Nephron progenitor cell (in vitro differentiated cells): ENCODE data around the gene COX17.
"Not testable (repeated sequence)": the region's sequence is repeated elsewhere in the genome, so short reads cannot be mapped to it uniquely, and the experiment has no call there.

ENCODE experiments used
- DNase-seq: peaks from one replicate; pipeline ENCODE4 v3.0.0; 2021
- H3K27ac Mint-ChIP-seq: 2 replicates; pipeline ENCODE4 v1.8.0; 2021; ENCODE audit warnings: mild to moderate bottlenecking, moderate library complexity, mixed read lengths
- H3K27me3 Mint-ChIP-seq: 2 replicates; pipeline ENCODE4 v1.8.0; 2021; ENCODE audit warnings: mild to moderate bottlenecking, low read depth, mixed read lengths; ENCODE audit not compliant: poor library complexity
- H3K36me3 Mint-ChIP-seq: 2 replicates; pipeline ENCODE4 v1.8.0; 2021; ENCODE audit warnings: low read depth, mixed read lengths
- H3K4me1 Mint-ChIP-seq: 2 replicates; pipeline ENCODE4 v1.8.0; 2021; ENCODE audit warnings: mixed read lengths
- H3K4me3 Mint-ChIP-seq: 2 replicates; pipeline ENCODE4 v1.8.0; 2021; ENCODE audit warnings: mild to moderate bottlenecking, moderate library complexity, mixed read lengths
- H3K9me3 Mint-ChIP-seq: 2 replicates; pipeline ENCODE4 v1.8.0; 2021; ENCODE audit warnings: mild to moderate bottlenecking, moderate library complexity, mixed read lengths
- TF ChIP-seq, protein P1 (sequence below): fragments of 200-600 bp; sonication (generic); IDR thresholded peaks from 2 replicates; pipeline ENCODE4 v1.5.0; 2021; ENCODE audit warnings: antibody characterized with exemption

The COX17 gene

GRCh38 chr3:119695480-119695879 is 18.3 kb upstream of the COX17 start:
- H3K9me3 Mint-ChIP-seq: peaks cover 5% of the 10 kb centered on the region
- peaks cover 17% of the 10 kb centered on the region for H3K27me3 Mint-ChIP-seq
- H3K27ac Mint-ChIP-seq: no peak overlapping the region
- TF ChIP-seq, protein P1, sequence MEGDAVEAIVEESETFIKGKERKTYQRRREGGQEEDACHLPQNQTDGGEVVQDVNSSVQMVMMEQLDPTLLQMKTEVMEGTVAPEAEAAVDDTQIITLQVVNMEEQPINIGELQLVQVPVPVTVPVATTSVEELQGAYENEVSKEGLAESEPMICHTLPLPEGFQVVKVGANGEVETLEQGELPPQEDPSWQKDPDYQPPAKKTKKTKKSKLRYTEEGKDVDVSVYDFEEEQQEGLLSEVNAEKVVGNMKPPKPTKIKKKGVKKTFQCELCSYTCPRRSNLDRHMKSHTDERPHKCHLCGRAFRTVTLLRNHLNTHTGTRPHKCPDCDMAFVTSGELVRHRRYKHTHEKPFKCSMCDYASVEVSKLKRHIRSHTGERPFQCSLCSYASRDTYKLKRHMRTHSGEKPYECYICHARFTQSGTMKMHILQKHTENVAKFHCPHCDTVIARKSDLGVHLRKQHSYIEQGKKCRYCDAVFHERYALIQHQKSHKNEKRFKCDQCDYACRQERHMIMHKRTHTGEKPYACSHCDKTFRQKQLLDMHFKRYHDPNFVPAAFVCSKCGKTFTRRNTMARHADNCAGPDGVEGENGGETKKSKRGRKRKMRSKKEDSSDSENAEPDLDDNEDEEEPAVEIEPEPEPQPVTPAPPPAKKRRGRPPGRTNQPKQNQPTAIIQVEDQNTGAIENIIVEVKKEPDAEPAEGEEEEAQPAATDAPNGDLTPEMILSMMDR: no peak
- no peaks in the 10 kb centered on the region for H3K36me3 Mint-ChIP-seq
- no peaks in the 10 kb centered on the region for H3K4me1 Mint-ChIP-seq
- no peak overlapping the region for H3K4me3 Mint-ChIP-seq
- DNase-seq: no peak

DNA sequence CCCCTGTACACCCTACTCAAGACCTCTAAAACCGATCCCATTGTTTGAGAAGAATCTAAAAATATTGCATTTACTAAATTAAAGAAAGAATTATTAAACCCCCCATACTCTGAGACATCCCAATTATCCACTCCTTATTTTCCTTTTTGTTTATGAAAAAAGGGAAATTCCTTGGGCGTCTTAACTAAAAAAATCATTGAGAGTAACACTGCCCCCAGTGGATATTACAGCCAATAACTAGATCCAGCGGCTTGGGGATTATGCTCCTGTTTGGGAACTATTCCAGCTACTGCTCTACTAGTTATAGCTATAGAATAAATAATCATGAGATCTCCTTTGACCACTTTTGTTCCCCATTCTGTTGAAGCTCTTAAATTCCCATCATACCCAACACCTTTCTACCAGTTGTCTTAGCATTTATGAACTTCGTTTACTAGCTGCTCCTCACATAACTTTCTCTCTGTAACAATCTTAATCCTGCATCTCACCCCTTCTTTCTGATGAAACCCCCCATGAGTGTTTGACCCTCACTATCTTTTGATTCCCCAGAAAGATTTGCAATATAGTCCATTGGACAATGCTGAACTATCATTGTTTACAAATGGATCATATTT is 12.9 kb upstream of the COX17 start:
- Mint-ChIP-seq H3K36me3 (no peaks in the 10 kb centered on the region), H3K4me1 (no peaks in the 10 kb centered on the region), H3K9me3 (peaks cover 21% of the 10 kb centered on the region), H3K27ac (no peak overlapping the region), H3K27me3 (peaks cover 18% of the 10 kb centered on the region), H3K4me3 (no peak overlapping the region)
- TF ChIP-seq, protein P1: peak; percentile 52
- no peak for DNase-seq

- no peak for DNase-seq
- Mint-ChIP-seq H3K4me1 (no peaks in the 10 kb centered on the region), H3K36me3 (no peaks in the 10 kb centered on the region), H3K9me3 (peaks cover 23% of the 10 kb centered on the region), H3K27ac (no peak overlapping the region), H3K4me3 (no peak overlapping the region), H3K27me3 (peaks cover 10% of the 10 kb centered on the region)
- TF ChIP-seq, protein P1: no peak
These were observed 6.2 kb upstream of the COX17 start for GRCh38 chr3:119683421-119683820.

DNA sequence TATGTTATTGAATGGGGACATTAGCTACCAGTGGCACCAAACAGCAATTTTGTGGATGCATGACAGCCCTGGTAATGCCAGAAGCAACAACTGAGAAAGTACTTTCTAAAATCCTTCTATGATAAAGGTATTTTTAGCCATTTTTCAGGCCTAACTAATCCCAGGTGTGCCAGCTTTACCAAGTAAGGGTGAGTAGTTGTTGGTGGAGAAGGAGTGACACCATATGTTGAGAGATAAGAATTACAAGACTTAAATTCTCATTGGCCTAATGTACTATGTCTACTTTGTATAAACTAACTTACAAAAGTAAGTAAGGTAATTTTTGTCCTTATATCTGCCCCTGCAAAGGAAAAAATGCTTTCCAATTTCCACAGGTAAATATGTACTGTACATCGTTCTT is 4.1 kb upstream of the COX17 start:
- no peak overlapping the region for H3K4me3 Mint-ChIP-seq
- peaks cover 13% of the 10 kb centered on the region for H3K4me1 Mint-ChIP-seq
- no peak overlapping the region for H3K27ac Mint-ChIP-seq
- TF ChIP-seq, protein P1: peak; percentile 36
- peaks cover 6% of the 10 kb centered on the region for H3K27me3 Mint-ChIP-seq
- no peak for DNase-seq
- peaks cover 9% of the 10 kb centered on the region for H3K9me3 Mint-ChIP-seq
- H3K36me3 Mint-ChIP-seq: no peaks in the 10 kb centered on the region

DNA sequence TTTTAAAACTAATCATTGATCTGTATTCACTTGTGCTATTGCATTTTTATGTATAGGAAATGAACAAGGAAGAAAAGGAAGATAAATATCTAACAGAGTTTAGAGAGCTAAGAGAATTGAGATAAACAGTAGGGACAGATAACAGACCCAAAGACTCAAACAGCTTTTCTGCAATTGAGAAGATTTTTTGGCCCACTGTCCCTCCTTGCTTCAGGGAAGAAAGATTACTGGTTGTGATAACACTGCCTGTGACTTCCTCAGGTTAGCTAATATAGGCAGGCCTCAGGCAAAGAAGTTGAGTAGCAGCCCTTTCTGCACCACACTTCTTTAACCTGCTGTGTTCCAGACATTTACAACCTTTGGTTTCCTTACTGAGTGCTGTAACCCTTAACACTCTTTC is 2.7 kb upstream of the COX17 start:
- Mint-ChIP-seq H3K36me3 (peaks cover 8% of the 10 kb centered on the region), H3K4me3 (no peak overlapping the region), H3K27ac (no peak overlapping the region), H3K27me3 (peaks cover 6% of the 10 kb centered on the region), H3K4me1 (peaks cover 27% of the 10 kb centered on the region), H3K9me3 (no peaks in the 10 kb centered on the region)
- no peak for DNase-seq
- TF ChIP-seq, protein P1: no peak

- H3K4me3 Mint-ChIP-seq, H3K27me3 Mint-ChIP-seq, H3K27ac Mint-ChIP-seq, H3K9me3 Mint-ChIP-seq, DNase-seq: not testable (repeated sequence)
- peaks cover 24% of the 10 kb centered on the region for H3K36me3 Mint-ChIP-seq
- peaks cover 27% of the 10 kb centered on the region for H3K4me1 Mint-ChIP-seq
These were observed 1.0 kb upstream of the COX17 start for GRCh38 chr3:119678209-119678608.
